ENCODE data around the gene ITPR3.

Gene ITPR3

DNA sequence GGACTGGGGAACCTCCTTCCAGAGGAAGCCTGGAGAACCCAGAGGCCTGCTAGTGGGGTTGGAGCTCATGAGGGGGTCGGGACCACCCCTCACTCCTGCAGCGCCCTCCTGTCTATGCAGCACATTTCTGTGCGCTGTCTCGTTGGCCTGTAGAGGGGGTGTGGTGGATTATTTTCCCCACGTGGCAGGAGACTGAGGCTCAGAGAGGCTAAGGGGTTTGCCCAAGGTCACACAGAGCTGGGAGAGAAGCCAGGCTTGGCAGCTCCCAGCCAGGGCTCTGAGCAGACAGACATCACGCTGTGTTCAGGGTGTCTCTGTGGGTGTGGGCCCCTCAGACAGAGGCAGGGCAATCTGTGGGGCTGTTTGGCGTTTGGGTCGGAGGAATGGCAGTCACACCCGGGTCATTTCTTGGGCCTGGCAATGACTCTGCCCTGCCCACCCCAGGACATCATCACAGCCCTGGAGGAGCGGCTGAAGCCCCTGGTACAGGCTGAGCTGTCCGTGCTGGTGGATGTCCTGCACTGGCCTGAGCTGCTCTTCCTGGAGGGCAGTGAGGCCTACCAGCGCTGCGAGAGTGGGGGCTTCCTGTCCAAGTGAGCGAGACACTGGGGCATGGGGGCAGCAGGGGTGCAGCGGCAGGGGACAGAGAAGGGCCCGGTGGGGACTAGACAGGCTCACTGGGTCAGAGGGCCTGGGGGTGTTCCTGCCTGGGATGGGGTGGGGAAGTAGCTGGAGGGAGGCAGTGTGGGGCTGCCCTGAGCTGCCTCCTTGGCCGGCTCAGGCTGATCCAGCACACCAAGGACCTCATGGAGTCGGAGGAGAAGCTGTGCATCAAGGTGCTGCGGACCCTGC is 62.7 kb downstream of the ITPR3 start:
- in situ Hi-C loops (cut with MboI; ENCODE audit: low sequenced_read_pairs), result no loop called here

DNA sequence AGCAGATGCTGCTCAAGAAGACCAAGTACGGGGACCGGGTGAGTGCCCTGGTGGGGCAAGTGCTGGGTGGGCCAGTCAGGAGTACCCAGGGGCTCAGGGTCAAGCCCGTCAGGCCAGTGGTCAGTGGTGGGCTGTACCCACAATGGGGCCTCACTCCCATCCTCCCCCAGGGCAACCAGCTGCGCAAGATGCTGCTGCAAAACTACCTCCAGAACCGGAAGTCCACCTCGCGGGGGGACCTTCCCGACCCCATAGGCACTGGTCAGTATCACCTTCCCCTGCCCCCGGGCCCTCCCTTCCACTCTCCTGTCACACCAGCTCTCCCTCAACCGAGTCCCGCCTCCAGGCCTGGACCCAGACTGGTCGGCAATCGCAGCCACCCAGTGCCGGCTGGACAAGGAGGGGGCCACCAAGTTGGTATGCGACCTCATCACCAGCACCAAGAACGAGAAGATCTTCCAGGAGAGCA is 63.3 kb downstream of the ITPR3 start:
- in situ Hi-C loops (cut with MboI; ENCODE audit: low sequenced_read_pairs), result no loop called here

DNA sequence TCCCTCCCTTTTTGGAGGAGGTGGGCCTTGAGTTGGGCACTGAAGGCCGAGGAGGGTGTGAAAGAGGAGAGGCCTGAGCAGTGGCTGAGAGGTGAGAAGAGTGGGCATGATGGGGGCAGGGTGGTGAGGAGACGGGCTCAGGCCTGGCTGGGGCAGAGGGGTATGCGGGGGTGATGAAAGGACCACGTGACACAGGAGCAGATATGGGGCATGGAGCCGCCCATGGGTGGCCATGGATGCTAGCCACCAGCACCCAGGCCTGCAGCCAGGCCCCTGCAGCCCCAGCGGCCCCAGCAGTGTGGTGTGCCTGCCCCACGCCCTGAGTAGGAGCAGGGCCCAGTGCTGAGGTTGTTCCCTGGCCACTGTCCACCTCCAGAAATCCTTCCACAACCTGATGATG is 63.9 kb downstream of the ITPR3 start:
- in situ Hi-C loops (cut with MboI; ENCODE audit: low sequenced_read_pairs), result no loop called here

DNA sequence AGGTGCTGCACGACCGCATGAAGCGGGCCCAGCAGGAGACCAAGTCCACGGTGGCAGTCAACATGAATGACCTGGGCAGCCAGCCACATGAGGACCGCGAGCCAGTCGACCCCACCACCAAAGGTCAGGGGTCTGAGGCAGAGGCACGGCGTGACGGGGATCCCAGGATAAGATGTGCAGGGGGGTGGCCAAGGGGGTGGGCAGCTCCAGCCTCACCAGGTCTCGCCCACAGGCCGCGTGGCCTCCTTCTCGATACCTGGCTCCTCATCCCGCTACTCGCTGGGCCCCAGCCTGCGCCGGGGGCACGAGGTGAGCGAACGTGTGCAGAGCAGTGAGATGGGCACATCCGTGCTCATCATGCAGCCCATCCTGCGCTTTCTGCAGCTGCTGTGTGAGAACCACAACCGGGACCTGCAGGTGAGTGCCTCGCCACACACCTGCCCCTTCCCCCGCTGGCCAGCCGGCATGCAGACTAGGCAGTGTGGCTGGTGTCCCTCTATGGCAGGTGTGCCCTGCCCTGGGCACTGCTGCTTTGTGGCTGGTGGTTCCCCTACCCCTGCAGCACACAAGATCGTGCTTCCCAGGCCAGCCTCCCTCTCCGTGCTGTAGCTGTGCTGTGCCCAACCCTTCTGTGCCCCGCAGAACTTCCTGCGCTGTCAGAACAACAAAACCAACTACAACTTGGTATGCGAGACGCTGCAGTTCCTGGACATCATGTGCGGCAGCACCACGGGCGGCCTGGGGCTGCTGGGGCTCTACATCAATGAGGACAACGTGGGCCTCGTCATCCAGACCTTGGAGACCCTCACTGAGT is 64.5 kb downstream of the ITPR3 start:
- in situ Hi-C loops (cut with MboI; ENCODE audit: low sequenced_read_pairs), result no loop called here

DNA sequence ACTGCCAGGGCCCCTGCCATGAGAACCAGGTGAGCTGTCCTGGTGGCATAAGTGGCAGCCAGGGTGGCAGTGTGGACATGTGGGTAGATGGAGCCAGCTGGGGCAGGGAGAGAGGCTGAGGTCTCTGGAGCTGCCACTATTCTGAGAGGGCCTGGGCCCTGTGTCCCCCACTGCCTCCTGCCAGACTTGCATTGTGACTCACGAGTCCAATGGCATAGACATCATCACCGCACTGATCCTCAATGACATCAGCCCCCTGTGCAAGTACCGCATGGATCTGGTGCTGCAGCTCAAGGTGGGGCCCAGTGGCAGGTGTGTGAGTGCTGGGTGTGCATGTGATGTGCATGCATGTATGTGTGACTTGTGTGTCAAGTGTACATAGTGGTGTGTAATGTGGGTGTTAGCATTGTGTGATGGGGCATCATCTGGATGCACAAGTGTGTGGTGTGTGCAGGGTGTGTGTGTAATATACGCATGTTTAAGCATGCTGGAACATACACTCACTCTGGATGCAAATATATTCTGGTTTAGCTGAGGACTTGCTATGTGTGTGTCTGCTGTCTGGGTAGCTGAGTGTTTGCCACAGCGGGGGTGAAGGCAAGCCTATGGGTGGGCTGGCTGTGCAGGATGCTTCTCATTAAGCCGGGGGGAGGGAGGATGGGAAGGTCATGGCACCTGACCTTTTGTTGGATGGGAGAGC is 65.3 kb downstream of the ITPR3 start:
- in situ Hi-C loops (cut with MboI; ENCODE audit: low sequenced_read_pairs), result no loop called here

DNA sequence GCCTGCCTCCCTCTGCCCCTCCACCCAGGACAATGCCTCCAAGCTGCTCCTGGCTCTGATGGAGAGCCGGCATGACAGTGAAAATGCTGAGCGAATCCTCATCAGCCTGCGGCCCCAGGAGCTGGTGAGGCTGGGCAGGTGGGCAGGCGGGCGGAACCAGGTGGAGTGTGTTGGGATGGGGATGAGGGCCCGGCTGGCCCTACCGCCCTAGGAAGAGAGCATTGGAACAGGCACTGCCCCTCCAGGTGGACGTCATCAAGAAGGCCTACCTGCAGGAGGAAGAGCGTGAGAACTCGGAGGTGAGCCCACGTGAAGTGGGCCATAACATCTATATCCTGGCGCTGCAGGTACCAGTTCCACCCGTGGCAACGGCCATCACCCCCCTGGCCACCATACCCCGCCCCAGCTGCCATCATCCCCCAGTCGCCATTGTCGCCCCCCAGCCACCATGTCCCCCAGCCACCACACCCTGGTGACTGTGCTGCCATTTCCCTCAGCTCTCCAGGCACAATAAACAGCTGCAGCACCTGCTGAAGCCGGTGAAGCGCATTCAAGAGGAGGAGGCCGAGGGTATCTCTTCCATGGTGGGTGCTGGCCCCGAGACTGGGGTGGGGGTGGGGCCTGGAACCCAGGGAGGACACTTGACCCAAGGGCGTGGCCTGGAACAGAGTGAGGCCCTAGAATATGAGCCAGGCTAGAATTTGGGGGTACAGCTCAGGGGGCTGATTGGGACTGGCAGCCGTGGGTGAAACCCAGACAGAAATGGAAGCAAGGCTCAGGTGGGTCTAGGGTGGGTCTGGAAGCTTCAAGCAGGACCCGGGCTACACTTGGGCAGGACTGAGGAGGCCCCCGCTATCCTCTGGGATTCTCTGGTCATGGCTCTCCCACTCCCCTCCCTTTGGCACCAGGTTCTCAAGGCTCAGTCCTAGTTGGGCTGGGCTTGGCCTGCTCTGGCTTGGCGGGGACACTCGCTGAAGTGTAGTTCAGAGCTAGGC is 66.2 kb downstream of the ITPR3 start:
- in situ Hi-C loops (cut with MboI; ENCODE audit: low sequenced_read_pairs), result no loop called here

DNA sequence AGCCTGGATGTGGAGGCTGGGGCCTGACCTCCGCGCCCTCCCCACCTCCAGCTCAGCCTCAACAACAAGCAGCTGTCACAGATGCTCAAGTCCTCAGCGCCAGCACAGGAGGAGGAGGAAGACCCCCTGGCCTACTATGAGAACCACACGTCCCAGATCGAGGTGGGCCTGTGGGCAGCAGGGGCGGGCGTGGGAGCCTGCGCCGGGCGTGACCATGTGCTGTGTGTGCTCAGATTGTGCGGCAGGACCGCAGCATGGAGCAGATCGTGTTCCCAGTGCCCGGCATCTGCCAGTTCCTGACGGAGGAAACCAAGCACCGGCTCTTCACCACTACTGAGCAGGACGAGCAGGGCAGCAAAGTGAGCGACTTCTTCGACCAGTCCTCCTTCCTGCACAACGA is 66.9 kb downstream of the ITPR3 start:
- in situ Hi-C loops (cut with MboI; ENCODE audit: low sequenced_read_pairs), result no loop called here

DNA sequence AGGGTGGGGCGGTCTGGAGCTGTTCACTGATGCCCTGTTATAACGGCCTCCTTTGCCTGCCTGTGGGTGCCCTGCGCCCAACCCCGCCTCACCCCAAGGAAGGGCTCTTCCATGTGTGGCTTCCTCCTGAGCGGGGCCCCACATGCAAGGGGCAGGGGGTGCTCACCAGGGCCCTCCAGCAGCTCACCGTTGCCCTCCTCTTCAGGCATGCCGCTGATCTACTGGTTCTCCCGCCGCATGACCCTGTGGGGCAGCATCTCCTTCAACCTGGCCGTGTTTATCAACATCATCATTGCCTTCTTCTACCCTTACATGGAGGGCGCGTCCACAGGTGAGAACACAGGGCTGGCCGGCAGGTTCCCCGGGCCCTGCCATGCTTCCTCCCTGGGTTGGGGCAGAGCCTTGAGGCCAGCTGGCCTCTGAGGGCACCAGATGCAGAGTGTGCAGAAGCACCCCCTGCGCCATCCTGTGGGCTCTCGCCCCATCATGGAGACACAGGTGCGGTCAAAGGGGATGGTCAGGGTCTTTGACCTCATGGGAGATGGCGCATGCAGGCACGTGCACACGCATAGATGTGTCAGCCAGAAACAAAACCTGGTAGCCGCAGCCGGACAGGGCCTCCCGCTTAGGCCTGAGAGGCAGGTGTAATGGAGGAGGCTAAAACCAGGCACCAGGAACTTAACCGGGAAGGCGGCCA is 67.5 kb downstream of the ITPR3 start:
- in situ Hi-C loops (cut with MboI; ENCODE audit: low sequenced_read_pairs), result no loop called here

DNA sequence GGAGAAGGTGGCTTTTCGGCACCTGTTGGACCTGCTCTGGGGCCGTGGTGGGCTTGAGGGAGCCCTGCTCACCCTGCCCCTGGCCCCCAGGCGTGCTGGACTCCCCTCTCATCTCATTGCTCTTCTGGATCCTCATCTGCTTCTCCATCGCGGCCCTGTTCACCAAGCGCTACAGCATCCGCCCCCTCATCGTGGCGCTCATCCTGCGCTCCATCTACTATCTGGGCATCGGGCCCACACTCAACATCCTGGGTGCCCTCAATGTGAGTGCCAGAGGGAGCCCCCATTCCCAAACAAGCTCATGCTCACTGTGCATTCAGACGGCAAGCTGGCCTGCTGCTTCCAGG is 68.0 kb downstream of the ITPR3 start:
- in situ Hi-C loops (cut with MboI; ENCODE audit: low sequenced_read_pairs), result no loop called here

DNA sequence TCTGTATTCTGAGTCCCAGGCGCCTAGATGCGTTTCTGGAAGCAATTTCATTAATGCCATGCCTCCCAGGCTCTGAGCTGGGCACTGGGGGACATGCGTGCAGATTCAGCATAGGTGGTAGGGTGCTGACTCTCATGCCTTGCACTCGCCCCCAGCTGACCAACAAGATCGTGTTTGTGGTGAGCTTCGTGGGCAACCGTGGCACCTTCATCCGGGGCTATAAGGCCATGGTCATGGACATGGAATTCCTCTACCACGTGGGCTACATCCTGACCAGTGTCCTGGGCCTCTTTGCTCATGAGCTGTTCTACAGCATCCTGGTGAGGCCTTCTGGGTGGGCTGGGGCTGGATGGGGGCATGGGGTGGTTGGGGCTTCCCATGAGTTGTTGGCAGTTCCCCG is 68.8 kb downstream of the ITPR3 start:
- in situ Hi-C loops (cut with MboI; ENCODE audit: low sequenced_read_pairs), result no loop called here

DNA sequence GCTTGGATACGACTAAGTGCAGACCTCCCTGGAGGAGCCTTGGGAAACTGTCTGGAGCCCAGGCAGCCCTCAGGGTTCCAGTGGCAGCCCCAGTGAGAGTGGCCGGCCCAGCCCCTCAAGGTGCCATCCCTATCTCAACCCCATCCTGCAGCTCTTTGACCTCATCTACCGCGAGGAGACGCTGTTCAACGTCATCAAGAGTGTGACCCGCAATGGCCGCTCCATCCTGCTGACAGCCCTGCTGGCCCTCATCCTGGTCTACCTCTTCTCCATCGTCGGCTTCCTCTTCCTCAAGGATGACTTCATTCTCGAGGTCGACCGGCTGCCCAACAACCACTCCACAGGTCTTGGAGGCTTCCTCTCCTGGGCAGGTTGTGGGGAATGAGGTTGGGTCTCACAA is 69.6 kb downstream of the ITPR3 start:
- in situ Hi-C loops (cut with MboI; ENCODE audit: low sequenced_read_pairs), result no loop called here

DNA sequence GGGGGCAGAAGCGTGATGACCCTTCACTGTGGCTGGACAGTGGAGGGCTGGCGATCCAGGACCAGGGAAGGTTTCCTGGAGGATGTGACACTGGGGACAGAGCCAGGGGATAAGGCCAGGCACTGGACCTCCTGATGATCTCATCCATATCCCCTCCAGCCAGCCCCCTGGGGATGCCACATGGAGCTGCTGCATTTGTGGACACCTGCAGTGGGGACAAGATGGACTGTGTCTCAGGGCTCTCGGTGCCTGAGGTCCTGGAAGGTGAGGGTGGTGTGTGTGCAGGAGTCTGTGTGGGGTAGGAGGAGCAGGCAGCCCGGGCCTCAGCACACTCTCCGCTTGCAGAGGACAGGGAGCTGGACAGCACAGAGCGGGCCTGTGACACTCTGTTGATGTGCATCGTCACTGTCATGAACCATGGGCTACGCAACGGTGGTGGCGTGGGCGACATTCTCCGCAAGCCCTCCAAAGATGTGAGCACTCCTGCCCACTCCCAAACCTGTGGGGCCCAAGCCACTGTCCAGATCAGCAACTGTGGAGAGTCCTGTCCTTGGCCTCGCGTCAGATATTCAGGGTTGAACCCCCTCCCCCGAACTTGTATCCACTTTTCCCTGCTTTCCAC is 70.4 kb downstream of the ITPR3 start:
- in situ Hi-C loops (cut with MboI; ENCODE audit: low sequenced_read_pairs), result no loop called here

DNA sequence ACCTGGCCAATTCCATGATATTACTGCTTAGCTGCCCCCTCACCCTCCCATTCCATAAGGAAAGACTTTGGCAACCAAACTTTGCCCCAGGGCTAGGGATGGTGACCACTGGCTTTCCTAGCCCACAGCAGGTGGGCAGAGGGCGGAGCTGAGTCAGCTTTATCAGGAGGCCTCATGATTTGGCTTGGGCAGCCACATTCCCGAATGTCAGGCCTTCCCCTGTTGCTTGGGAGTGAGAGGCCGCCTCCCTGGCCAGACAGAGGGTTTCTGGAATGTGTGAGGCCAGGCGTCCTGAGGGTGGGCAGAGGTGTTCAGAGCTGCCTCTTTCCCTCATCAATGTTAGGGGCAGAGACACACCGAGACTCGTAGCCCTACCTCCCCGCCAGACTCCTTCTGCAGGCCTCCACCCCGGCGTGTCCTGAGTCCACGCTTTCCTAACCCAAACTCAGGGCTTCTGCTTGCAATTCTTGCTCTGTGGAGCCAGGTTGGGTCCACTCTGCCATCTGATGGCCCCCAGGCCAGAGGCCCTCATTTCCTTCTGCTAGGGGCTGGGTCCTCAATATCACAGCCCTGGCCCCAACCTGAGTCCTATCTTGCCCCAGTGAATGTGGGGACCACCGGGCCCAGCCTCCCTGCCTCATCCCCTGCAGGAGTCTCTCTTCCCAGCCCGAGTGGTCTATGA is 71.1 kb downstream of the ITPR3 start:
- in situ Hi-C loops (cut with MboI; ENCODE audit: low sequenced_read_pairs), result no loop called here

DNA sequence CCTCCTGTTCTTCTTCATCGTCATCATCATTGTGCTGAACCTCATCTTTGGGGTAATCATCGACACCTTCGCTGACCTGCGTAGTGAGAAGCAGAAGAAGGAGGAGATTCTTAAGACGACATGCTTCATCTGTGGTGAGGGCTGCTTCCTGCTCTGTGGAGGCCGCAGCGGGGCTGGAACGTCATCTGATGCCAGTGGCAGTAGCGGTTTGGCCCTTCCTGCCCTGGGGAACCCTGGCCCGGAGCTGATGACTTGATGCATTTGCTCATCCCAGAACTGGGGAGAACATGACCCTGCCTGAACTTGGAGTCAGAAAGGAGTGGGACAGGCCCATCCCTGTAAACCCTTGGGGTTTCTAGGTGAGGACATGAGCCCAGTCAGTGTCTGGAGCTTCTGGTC is 71.6 kb downstream of the ITPR3 start:
- in situ Hi-C loops (cut with MboI; ENCODE audit: low sequenced_read_pairs), result no loop called here

DNA sequence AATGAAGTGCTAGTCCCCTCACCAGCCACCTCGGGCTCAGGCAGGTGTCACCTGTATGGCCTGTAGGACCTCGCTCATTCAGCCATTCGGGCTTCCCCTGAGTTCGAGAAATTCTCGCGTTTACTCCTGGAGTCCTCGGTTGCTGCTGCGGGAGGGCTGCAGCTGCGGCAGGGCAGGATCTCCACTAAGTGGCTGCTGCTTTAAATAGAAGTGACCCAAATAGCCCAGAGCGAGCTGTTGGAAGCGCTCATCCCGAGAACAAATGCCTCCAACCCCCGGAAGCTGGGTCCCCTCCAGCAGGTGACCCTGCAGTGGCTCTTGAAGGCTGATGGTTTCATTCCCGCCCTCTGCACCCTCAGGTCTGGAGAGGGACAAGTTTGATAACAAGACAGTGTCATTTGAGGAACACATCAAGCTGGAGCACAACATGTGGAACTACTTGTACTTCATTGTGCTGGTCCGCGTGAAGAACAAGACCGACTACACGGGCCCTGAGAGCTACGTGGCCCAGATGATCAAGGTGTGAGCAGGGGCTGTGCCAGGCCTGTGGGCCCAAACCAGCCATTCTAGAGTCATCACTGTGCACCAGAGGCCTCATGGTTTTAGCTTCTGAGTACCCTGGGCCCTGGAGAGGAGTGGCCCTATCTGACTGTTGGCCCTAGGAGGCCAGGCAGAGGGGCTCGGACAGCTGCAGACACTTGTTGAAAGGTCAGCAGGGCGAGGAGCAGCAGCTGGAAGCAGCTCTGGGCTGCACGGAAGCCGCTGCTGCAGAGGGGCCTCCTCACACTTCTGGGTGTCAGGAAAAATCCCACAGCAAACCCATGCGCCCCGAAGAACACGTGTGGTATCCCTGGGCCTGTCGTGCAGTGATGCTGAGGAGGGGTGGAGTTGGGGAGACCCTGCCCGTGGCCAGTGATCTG is 72.3 kb downstream of the ITPR3 start:
- in situ Hi-C loops (cut with MboI; ENCODE audit: low sequenced_read_pairs), result no loop called here

DNA sequence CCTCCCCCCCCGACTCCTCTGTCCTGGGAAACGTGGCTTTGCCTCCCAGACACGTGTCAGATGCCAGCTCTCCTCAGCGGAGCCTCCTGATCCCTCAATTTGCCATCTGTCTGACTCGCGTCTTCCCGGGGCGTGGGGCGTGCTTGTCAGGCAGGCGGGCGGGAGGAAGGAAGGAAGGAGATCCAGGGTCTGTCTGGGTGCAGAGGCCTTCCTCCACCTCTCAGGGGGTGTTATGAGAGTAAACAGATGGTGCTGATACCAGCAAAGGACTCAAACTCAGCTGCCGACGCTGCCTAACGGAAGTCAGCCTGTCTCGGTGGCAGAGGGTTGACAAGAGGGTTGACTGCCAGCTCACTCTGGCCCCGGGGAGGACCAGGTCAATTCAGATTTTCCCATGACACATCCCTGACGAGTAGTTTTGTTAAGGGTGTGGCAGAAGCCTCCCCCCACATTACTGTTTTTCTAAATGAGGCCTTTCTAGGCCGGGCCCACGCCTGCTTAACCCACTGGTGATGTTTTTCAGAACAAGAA is 73.3 kb downstream of the ITPR3 start:
- in situ Hi-C loops (cut with MboI; ENCODE audit: low sequenced_read_pairs), result no loop called here

DNA sequence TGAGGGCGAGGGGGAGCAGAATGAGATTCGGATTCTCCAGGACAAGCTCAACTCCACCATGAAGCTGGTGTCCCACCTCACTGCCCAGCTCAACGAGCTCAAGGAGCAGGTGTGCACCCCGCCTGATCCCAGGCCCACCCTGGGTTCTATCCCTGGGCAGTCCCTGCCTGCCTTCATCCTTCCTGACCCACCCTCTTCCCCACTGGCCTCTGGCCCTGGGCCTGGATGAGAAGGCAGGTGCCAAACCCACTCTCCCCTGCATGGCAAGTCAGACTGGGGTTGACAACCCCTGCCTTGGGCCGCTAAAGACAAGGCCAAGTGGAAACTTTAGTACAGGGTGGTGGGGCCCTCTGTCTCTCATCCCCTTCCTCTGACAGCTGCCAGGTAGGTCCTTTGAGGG is 73.9 kb downstream of the ITPR3 start:
- in situ Hi-C loops (cut with MboI; ENCODE audit: low sequenced_read_pairs), result no loop called here

Measured in hTERT RPE-1 (cell line).